Transverse colon (tissue), 4 donors: ENCODE data around the gene YJEFN3. TPM values are rescaled to one million over a fixed set of nuclear protein-coding genes. Genes with fewer than 3 reads are reported as not detected.

ENCODE experiments used
- DNase-seq: peaks from one replicate; pipeline ENCODE4 v3.0.0-alpha.2; 2019
- H3K27ac ChIP-seq, 4 donors: fragments of 200-600 bp; sonication (generic); 2 replicates each; pipeline ENCODE4 v1.5.1; 2016 to 2018; ENCODE audit warnings: inconsistent platforms in 4 of 4
- H3K27me3 ChIP-seq: fragments of 200-600 bp; sonication (generic); 2 replicates; pipeline ENCODE4 v1.5.1; 2017; ENCODE audit warnings: inconsistent platforms
- H3K36me3 ChIP-seq, 4 donors: fragments of 200-600 bp; sonication (generic); 2 replicates each; pipeline ENCODE4 v1.5.1; 2017 to 2019; ENCODE audit warnings: inconsistent platforms in 4 of 4
- H3K4me1 ChIP-seq, 4 donors: fragments of 200-600 bp; sonication (generic); 2 replicates each; pipeline ENCODE4 v1.5.1; 2017 to 2020; ENCODE audit warnings: inconsistent platforms in 4 of 4
- H3K4me3 ChIP-seq, 4 donors: fragments of 200-600 bp; sonication (generic); 1 replicate in 1 of 4; 2 replicates in 3 of 4; pipeline versions ENCODE4 v1.5.1 to v1.6.1; 2017 to 2019; ENCODE audit warnings: inconsistent platforms in 4 of 4
- H3K9me3 ChIP-seq, 2 donors: fragments of 200-600 bp; sonication (generic); 2 replicates each; pipeline ENCODE4 v1.5.1; 2017 to 2019; ENCODE audit warnings: inconsistent platforms in 2 of 2
- EP300 ChIP-seq: sonication (generic); formaldehyde crosslinking; IDR thresholded peaks from one replicate; pipeline ENCODE4 v1.6.1; 2017; ENCODE audit warnings: antibody characterized with exemption, low read depth
- POLR2A ChIP-seq: fragments of 450-650 bp; IDR thresholded peaks from one replicate; pipeline ENCODE4 v1.6.1; 2016; ENCODE audit warnings: antibody characterized with exemption, mild to moderate bottlenecking, moderate library complexity
- POLR2AphosphoS5 ChIP-seq, 3 donors: sonication (generic); formaldehyde crosslinking; IDR thresholded peaks; one replicate each; pipeline ENCODE4 v1.6.1; 2016; ENCODE audit warnings: antibody characterized with exemption in 3 of 3
- whole genome bisulfite sequencing, 2 donors: methylation state at CpG; one replicate each; pipeline ENCODE4 v1.1.5; 2018; ENCODE audit warnings: low coverage in 1 of 2; 5-methylcytosine and 5-hydroxymethylcytosine counted together
- in situ Hi-C, 4 donors: fragments of 200-750 bp; cut with MboI; loops; one replicate each; pipeline versions ENCODE4 v1.15.0 to v1.15.1; 2017; ENCODE audit warnings: low sequenced_read_pairs in 3 of 4, low pct_ligation_motif_present in 1 of 4, low pct_unique_long_range_greater_than_20kb in 1 of 4
- intact Hi-C: fragments of 100-400 bp; cut with DNase I; formaldehyde crosslinking; loops from one replicate; pipeline ENCODE4 v1.15.1; 2023; ENCODE audit warnings: low total_unique reads
- total RNA-seq, 4 donors: library from RNA; depleted of rRNA; stranded (reverse); fragments of >200 nt; gene quantifications; one replicate each; pipeline ENCODE4 v1.1.0, GENCODE V29; 2016
- TF ChIP-seq, protein P1 (sequence below), 5 experiments: fragments of 200-600 bp in 3 of 5; fragments of 450-650 bp in 2 of 5; sonication (generic) in 3 of 5; IDR thresholded peaks; 1 replicate in 2 of 5; 2 replicates in 3 of 5; pipeline ENCODE4 v1.5.1; 2016 to 2017; ENCODE audit warnings: antibody characterized with exemption in 5 of 5, inconsistent platforms in 3 of 5, mild to moderate bottlenecking in 2 of 5, moderate library complexity in 1 of 5

The YJEFN3 gene
- total RNA-seq, 4 donors from 2014 or later, result 3.5 to 6.0 (median 4.0) TPM

DNA sequence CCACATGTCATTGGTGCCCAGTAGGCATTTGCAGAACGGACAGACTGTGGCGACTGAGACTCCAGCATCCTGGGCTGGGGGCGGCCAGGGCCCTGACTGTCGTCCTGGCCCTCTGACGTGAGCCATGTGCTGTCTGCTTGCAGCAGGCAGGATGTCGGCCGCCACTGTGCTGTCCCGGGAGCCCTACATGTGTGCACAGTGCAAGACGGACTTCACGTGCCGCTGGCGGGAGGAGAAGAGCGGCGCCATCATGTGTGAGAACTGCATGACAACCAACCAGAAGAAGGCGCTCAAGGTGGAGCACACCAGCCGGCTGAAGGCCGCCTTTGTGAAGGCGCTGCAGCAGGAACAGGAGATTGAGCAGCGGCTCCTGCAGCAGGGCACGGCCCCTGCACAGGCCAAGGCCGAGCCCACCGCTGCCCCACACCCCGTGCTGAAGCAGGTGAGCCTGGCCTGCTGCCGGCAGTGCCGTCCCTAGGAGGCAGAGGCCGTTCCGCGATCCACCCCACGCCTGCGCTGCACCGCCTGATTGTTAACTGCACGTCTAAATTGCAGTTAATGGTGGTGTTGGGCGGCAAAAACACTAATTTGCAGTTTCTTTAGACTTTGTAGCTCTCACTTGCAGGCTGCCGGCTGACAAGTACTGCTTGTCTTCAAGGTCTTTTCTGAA is 27.6 kb upstream of the YJEFN3 start:
- in situ Hi-C loops, result no loop called here
- Histone ChIP-seq H3K4me1 (no peaks in the 10 kb centered on the region), H3K36me3 (peaks cover 0 to 71% (median 24%) of the 10 kb centered on the region in 4 donors), H3K27ac (no peak overlapping the region), H3K27me3 (no peaks in the 10 kb centered on the region), H3K4me3 (no peak overlapping the region), H3K9me3 (no peaks in the 10 kb centered on the region)
- no peak for TF ChIP-seq EP300
- TF ChIP-seq POLR2AphosphoS5 (IDR thresholded peaks at IDR 0.05), result no peak
- TF ChIP-seq, protein P1, sequence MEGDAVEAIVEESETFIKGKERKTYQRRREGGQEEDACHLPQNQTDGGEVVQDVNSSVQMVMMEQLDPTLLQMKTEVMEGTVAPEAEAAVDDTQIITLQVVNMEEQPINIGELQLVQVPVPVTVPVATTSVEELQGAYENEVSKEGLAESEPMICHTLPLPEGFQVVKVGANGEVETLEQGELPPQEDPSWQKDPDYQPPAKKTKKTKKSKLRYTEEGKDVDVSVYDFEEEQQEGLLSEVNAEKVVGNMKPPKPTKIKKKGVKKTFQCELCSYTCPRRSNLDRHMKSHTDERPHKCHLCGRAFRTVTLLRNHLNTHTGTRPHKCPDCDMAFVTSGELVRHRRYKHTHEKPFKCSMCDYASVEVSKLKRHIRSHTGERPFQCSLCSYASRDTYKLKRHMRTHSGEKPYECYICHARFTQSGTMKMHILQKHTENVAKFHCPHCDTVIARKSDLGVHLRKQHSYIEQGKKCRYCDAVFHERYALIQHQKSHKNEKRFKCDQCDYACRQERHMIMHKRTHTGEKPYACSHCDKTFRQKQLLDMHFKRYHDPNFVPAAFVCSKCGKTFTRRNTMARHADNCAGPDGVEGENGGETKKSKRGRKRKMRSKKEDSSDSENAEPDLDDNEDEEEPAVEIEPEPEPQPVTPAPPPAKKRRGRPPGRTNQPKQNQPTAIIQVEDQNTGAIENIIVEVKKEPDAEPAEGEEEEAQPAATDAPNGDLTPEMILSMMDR (IDR thresholded peaks at IDR 0.05), result no peak
- WGBS, 2 donors, result 88 to 90% methylated on average over 2 to 34 of the region's 34 CpGs
- DNase-seq, result no peak
- intact Hi-C loops, result no loop called here

DNA sequence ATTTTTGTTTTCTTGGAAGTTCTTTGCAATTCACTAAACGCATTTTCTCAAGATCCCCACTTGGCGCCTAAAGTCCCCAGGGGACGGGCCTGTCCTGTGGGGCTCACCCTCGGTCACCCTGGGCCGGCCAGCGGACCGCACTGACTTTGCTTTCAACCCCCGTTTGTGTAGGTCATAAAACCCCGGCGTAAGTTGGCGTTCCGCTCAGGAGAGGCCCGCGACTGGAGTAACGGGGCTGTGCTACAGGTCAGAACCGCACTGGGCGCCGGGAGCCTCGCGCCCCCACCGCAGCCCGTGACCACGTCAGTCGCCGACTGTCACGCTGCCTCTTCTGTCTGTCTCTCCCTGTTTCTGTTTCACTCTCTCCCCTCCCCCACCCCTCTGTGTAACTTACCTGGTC is 26.9 kb upstream of the YJEFN3 start:
- TF ChIP-seq POLR2A (no peak), EP300 (no peak), POLR2AphosphoS5 (IDR thresholded peaks at IDR 0.05) (no peak)
- TF ChIP-seq, protein P1 (IDR thresholded peaks at IDR 0.05), result no peak
- H3K36me3 ChIP-seq, result peaks cover 0 to 68% (median 18%) of the 10 kb centered on the region in 4 donors
- no peaks in the 10 kb centered on the region for H3K27me3 ChIP-seq
- no peaks in the 10 kb centered on the region for H3K4me1 ChIP-seq
- H3K4me3 ChIP-seq, result no peak overlapping the region
- no peak overlapping the region for H3K27ac ChIP-seq
- intact Hi-C loops (no loop called here), in situ Hi-C loops (no loop called here)
- 93 to 94% methylated on average over 2 to 26 of the region's 26 CpGs for WGBS, 2 donors
- H3K9me3 ChIP-seq, result no peaks in the 10 kb centered on the region
- no peak for DNase-seq

DNA sequence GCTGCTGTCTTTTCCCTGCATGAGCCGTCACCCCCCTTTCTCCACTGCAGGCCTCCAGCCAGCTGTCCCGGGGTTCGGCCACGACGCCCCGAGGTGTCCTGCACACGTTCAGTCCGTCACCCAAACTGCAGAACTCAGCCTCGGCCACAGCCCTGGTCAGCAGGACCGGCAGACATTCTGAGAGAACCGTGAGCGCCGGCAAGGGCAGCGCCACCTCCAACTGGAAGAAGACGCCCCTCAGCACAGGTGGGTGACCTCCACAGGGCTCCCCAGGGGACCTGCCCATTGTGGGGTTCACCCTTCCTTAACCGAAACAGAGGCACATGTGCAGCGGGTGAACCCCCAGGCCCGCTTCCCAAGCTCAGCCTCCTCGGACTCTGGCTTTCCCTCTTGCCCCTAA is 26.4 kb upstream of the YJEFN3 start:
- no peaks in the 10 kb centered on the region for H3K9me3 ChIP-seq
- H3K27ac ChIP-seq, result no peak overlapping the region
- in situ Hi-C loops, result no loop called here
- H3K27me3 ChIP-seq, result no peaks in the 10 kb centered on the region
- WGBS, 2 donors, result 93 to 94% methylated on average over 3 to 18 of the region's 19 CpGs
- TF ChIP-seq POLR2A (no peak), EP300 (no peak), POLR2AphosphoS5 (IDR thresholded peaks at IDR 0.05) (no peak)
- TF ChIP-seq, protein P1 (IDR thresholded peaks at IDR 0.05), result no peak
- peaks cover 0 to 63% (median 18%) of the 10 kb centered on the region in 4 donors for H3K36me3 ChIP-seq
- no peak overlapping the region for H3K4me3 ChIP-seq
- DNase-seq, result no peak
- H3K4me1 ChIP-seq, result no peaks in the 10 kb centered on the region
- intact Hi-C loops, result no loop called here

DNA sequence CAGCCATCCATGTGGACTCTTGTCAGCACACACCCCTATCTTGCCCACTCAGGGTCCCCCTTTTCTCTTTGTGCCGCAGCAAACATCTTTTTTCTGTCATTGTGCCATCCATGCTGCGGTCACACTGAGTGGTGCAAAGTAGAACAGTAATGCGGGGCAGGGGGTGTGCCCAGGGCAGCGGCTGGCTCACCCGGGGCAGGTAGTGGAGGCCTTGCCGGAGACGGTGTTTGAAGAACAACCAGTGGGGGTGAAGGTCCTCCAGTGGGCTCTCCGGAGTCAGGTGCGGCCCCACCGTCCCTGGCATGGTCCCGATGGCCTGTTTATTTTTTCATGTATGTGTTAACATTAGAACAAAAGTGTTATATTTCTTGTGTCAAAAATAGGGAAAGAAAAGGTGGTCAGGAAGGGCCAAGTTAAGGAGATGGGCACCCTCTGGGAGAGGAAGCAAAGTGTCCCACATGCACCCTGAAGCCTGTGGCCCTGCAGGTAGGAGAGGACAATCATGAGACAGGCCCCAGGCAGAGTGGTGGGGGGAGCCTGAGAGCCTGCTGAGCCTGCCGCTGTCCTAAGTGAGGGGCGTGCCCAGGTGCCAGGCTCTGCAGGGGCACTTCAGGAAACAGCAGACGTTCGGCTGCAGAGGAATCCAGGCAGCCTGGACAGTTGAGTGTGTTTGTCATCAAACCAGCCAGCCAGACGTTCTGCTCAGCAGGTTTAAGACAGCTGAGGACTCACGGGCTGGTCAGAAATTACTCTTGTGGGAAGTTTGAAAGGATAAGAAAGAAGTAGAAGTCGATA is 25.7 kb upstream of the YJEFN3 start:
- H3K27me3 ChIP-seq, result no peaks in the 10 kb centered on the region
- TF ChIP-seq POLR2AphosphoS5 (IDR thresholded peaks at IDR 0.05) (no peak), EP300 (no peak), POLR2A (no peak)
- TF ChIP-seq, protein P1 (IDR thresholded peaks at IDR 0.05), result no peak
- in situ Hi-C loops (no loop called here), intact Hi-C loops (no loop called here)
- H3K4me3 ChIP-seq, result no peak overlapping the region
- no peaks in the 10 kb centered on the region for H3K4me1 ChIP-seq
- no peaks in the 10 kb centered on the region for H3K9me3 ChIP-seq
- no peak overlapping the region for H3K27ac ChIP-seq
- peaks cover 0 to 57% (median 19%) of the 10 kb centered on the region in 4 donors for H3K36me3 ChIP-seq
- DNase-seq, result no peak
- 87 to 88% methylated on average over 8 to 18 of the region's 18 CpGs for WGBS, 2 donors
